NT2/D1 (cell line): ENCODE data around the gene RINT1.

ENCODE experiments used
- YY1 ChIP-seq: IDR thresholded peaks from 2 replicates; pipeline ENCODE4 v1.6.1; 2011; ENCODE audit not compliant: insufficient read length, insufficient read depth
- ZNF274 ChIP-seq: IDR thresholded peaks from 2 replicates; pipeline ENCODE4 v1.6.1; 2011; ENCODE audit warnings: mild to moderate bottlenecking, low read depth, low read length

DNA sequence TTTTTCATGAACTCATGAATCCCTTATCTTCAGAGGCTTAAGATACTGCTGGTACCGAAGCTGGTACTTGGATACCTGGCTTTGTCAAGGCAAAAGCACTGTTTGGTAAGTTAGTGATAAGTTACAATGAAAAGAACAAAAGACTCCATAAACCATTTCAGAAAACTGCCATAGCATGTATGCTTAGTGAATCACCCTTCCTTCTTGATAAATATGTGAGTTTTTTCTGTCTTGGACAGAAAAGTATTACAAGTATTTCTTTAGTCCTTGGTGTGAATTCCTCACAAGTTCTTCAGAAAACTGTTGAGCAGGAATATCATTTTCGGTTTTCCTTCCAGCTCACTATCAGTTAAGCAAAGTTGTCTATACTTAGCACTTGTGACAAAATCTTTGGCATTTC, 35.5 kb upstream of the RINT1 start:
- TF ChIP-seq ZNF274 (no peak), YY1 (no peak)
